HCT116 (cell line): ENCODE measurements around the gene GDNF. TPM values are rescaled to one million over a fixed set of nuclear protein-coding genes. Genes with fewer than 3 reads are reported as not detected.

Source experiments
- ATAC-seq: fragments of 200-7000 bp; cut with Tn5 transposase; 2 replicates; pipeline ENCODE4 v1.9.1; 2020; ENCODE audit warnings: mild to moderate bottlenecking, moderate library complexity
- BruUV-seq: library from RNA; stranded (reverse); fragments of 400-500 nt; replicated peaks from 2 replicates; lab custom pipeline; 2021; lab: Mats Ljungman, UMichigan
- CTCF ChIA-PET: fragments of 300-600 bp; sonication (Branson Sonifier 250); formaldehyde crosslinking; loops from one replicate; lab custom pipeline; 2021; ENCODE audit warnings: antibody characterized with exemption; lab: Charles Lee
- POLR2A ChIA-PET: fragments of 300-600, 350-600 bp; sonication (Branson Sonifier 250); formaldehyde crosslinking; loops from one replicate; lab custom pipeline; 2021; ENCODE audit warnings: antibody characterized with exemption; lab: Charles Lee
- RAD21 ChIA-PET, 2 experiments: fragments of 300-600 bp; sonication (Branson Sonifier 250); formaldehyde crosslinking; loops; one replicate each; lab custom pipeline; 2023; ENCODE audit warnings: low total read pairs in 2 of 2; ENCODE audit not compliant: uncharacterized antibody in 2 of 2, unreplicated experiment in 2 of 2, low non-redundant PET in 1 of 2; lab: Charles Lee
- DNase-seq: peaks from one replicate; pipeline ENCODE4 v3.0.0-alpha.2; 2010; ENCODE audit warnings: low read depth, low spot score
- H2AFZ ChIP-seq: fragments of 200-600 bp; shearing (Covaris generic), sonication (generic); 2 replicates; pipeline ENCODE4 v1.6.1; 2017; ENCODE audit warnings: low read depth, mixed run types, mixed read lengths, antibody characterized with exemption, low read length; ENCODE audit not compliant: poor library complexity, severe bottlenecking
- H3K27ac ChIP-seq: 2 replicates; pipeline ENCODE4 v1.5.1; 2012; ENCODE audit warnings: low read depth, low read length
- H3K27me3 ChIP-seq: fragments of 200-600 bp; sonication (generic); 2 replicates; pipeline ENCODE4 v1.6.1; 2016; ENCODE audit warnings: mixed run types, low read length, mixed read lengths; ENCODE audit not compliant: insufficient read depth
- H3K36me3 ChIP-seq, 2 experiments: fragments of 200-500 bp in 1 of 2; fragments of 200-600 bp in 1 of 2; sonication (Bioruptor generic) in 1 of 2; sonication (generic) in 1 of 2; 2 replicates each; pipeline versions ENCODE4 v1.5.1 to v1.6.1; 2014 to 2016; ENCODE audit warnings: low read length in 2 of 2, inconsistent platforms in 1 of 2, mixed read lengths in 1 of 2, mixed run types in 1 of 2; ENCODE audit not compliant: insufficient read depth in 2 of 2, control insufficient read depth in 1 of 2
- H3K4me1 ChIP-seq, 2 experiments: fragments of 200-600 bp in 1 of 2; sonication (generic) in 1 of 2; 2 replicates each; pipeline versions ENCODE4 v1.5.1 to v1.6.1; 2012 to 2017; ENCODE audit warnings: low read length in 2 of 2, inconsistent platforms in 1 of 2, mild to moderate bottlenecking in 1 of 2, mixed read lengths in 1 of 2, mixed run types in 1 of 2, moderate library complexity in 1 of 2; ENCODE audit not compliant: insufficient read depth in 2 of 2, control insufficient read depth in 1 of 2
- H3K4me2 ChIP-seq: fragments of 200-600 bp; sonication (generic); 2 replicates; pipeline ENCODE4 v1.6.1; 2017; ENCODE audit warnings: mixed run types, low read length, mixed read lengths
- H3K4me3 ChIP-seq, 2 experiments: fragments of 200-600 bp in 1 of 2; sonication (generic) in 1 of 2; replicated peaks in 1 of 2; 2 replicates each; pipeline ENCODE4 v1.5.1; 2011 to 2016; ENCODE audit warnings: low read length in 2 of 2, control low read depth in 1 of 2, low read depth in 1 of 2, mild to moderate bottlenecking in 1 of 2, mixed read lengths in 1 of 2, mixed run types in 1 of 2
- H3K79me2 ChIP-seq: fragments of 200-600 bp; sonication (generic); 2 replicates; pipeline ENCODE4 v1.6.1; 2017; ENCODE audit warnings: mild to moderate bottlenecking, mixed run types, low read length, moderate library complexity, mixed read lengths; ENCODE audit not compliant: insufficient read depth
- H3K9ac ChIP-seq: fragments of 200-600 bp; sonication (generic); 2 replicates; pipeline ENCODE4 v1.6.1; 2016; ENCODE audit warnings: low read length, mixed read lengths
- H3K9me2 ChIP-seq: fragments of 200-600 bp; sonication (generic), shearing (Covaris generic); 2 replicates; pipeline ENCODE4 v1.6.1; 2017; ENCODE audit warnings: mixed run types, mild to moderate bottlenecking, moderate library complexity; ENCODE audit not compliant: insufficient read depth
- H3K9me3 ChIP-seq, 2 experiments: fragments of 200-500 bp in 1 of 2; fragments of 200-600 bp in 1 of 2; sonication (Bioruptor generic) in 1 of 2; sonication (generic) in 1 of 2; 2 replicates each; pipeline ENCODE4 v1.6.1; 2014 to 2017; ENCODE audit warnings: low read length in 2 of 2, mixed read lengths in 2 of 2, inconsistent platforms in 1 of 2, low read depth in 1 of 2, mild to moderate bottlenecking in 1 of 2, mixed run types in 1 of 2, moderate library complexity in 1 of 2; ENCODE audit not compliant: control insufficient read depth in 1 of 2, insufficient read depth in 1 of 2
- H4K20me1 ChIP-seq: fragments of 200-600 bp; sonication (generic), shearing (Covaris generic); 2 replicates; pipeline ENCODE4 v1.6.1; 2017; ENCODE audit warnings: mixed run types, mild to moderate bottlenecking, moderate library complexity; ENCODE audit not compliant: insufficient read depth
- POLR2AphosphoS5 ChIP-seq: IDR thresholded peaks from 2 replicates; pipeline ENCODE4 v1.6.1; 2011; ENCODE audit warnings: mild to moderate bottlenecking, low read depth, low read length, moderate library complexity
- YY1 ChIP-seq: IDR thresholded peaks from 2 replicates; pipeline ENCODE4 v1.6.1; 2011; ENCODE audit warnings: low read length, low read depth, moderate library complexity, mild to moderate bottlenecking; ENCODE audit not compliant: insufficient replicate concordance; ENCODE audit errors: extremely low read depth
- intact Hi-C: fragments of 100-400 bp; cut with micrococcal nuclease; formaldehyde crosslinking; loops from 2 replicates; pipeline ENCODE4 v1.10.0; 2022
- total RNA-seq: library from RNA; stranded (reverse); gene quantifications from one replicate; pipeline ENCODE4 v1.2.1, GENCODE V29; 2021; ENCODE audit not compliant: unreplicated experiment
- TF ChIP-seq, protein P1 (sequence below): IDR thresholded peaks from 2 replicates; pipeline ENCODE4 v1.6.1; 2012; ENCODE audit warnings: low read depth

The GDNF gene
- total RNA-seq, 1 experiment from 2014 or later: not detected

DNA sequence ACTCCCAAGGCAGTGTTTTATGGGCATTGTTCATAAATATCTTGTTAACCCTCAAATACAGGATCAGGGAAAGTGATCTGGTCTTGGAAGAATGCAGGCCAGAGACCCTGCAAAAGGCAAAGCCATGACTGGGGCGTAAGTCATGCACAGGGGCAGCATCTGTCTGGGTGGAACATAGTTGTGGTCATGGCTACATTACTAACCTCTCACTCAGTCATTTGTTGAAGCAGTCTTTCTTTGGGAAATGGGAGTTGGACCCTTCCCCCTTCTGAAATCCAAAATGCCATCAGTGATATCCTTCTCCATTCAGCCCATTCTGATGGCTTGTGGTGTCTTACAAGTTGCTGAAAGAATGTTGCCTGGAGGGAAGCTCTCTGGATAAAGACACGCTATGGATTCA is 68.1 kb downstream of the GDNF start:
- DNase-seq: no peak
- H3K9me2 ChIP-seq: no peaks in the 10 kb centered on the region
- no peak overlapping the region for H2AFZ ChIP-seq
- ChIA-PET POLR2A (no interaction called here), RAD21 (no interaction called here), CTCF (no interaction called here)
- H3K27me3 ChIP-seq: no peaks in the 10 kb centered on the region
- H3K4me1 ChIP-seq: no peaks in the 10 kb centered on the region; a peak in 1 of 4 replicates
- H3K9me3 ChIP-seq: peaks cover 5 to 9% of the 10 kb centered on the region in 2 experiments; a peak in 2 of 4 replicates
- no TSS peak for BruUV-seq
- TF ChIP-seq, protein P1, sequence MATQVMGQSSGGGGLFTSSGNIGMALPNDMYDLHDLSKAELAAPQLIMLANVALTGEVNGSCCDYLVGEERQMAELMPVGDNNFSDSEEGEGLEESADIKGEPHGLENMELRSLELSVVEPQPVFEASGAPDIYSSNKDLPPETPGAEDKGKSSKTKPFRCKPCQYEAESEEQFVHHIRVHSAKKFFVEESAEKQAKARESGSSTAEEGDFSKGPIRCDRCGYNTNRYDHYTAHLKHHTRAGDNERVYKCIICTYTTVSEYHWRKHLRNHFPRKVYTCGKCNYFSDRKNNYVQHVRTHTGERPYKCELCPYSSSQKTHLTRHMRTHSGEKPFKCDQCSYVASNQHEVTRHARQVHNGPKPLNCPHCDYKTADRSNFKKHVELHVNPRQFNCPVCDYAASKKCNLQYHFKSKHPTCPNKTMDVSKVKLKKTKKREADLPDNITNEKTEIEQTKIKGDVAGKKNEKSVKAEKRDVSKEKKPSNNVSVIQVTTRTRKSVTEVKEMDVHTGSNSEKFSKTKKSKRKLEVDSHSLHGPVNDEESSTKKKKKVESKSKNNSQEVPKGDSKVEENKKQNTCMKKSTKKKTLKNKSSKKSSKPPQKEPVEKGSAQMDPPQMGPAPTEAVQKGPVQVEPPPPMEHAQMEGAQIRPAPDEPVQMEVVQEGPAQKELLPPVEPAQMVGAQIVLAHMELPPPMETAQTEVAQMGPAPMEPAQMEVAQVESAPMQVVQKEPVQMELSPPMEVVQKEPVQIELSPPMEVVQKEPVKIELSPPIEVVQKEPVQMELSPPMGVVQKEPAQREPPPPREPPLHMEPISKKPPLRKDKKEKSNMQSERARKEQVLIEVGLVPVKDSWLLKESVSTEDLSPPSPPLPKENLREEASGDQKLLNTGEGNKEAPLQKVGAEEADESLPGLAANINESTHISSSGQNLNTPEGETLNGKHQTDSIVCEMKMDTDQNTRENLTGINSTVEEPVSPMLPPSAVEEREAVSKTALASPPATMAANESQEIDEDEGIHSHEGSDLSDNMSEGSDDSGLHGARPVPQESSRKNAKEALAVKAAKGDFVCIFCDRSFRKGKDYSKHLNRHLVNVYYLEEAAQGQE: no peak
- H3K79me2 ChIP-seq: no peaks in the 10 kb centered on the region
- H3K27ac ChIP-seq: no peak overlapping the region
- H4K20me1 ChIP-seq: no peaks in the 10 kb centered on the region
- no peak overlapping the region for H3K4me3 ChIP-seq
- H3K4me2 ChIP-seq: no peak overlapping the region
- no peak overlapping the region for H3K9ac ChIP-seq
- no peaks in the 10 kb centered on the region for H3K36me3 ChIP-seq
- intact Hi-C loops: no loop called here
- ATAC-seq: no peak; the same call in 1 of the 2 replicates

DNA sequence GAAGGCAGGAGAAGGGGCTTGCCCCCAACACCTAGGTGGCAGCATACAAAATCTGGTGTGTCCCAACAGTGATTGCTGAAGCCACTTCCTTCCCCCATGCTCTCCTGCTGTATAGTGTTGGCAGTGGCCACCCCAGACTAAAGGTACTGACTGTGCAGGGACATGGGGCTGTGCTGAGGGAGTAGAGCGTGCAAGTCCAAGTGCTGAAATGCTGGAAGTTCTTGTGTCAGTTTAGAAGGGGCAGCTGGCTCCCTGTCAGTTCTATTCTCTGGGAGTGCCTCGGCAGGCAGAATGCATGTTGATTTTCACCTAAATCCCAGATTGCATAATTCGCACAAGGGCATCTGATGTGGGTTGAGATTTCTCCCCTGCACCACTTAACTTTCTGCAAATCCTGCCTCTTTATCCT is 68.6 kb downstream of the GDNF start:
- no peak overlapping the region for H3K4me2 ChIP-seq
- no peak overlapping the region for H3K27ac ChIP-seq
- no TSS peak for BruUV-seq
- no peak overlapping the region for H3K9ac ChIP-seq
- H2AFZ ChIP-seq: no peak overlapping the region
- H3K9me3 ChIP-seq: peaks cover 5 to 9% of the 10 kb centered on the region in 2 experiments; a peak in 2 of 4 replicates
- ATAC-seq: no peak
- no peak for TF ChIP-seq POLR2AphosphoS5
- TF ChIP-seq YY1: no peak
- TF ChIP-seq, all 23 proteins: peak for 0
- Histone ChIP-seq H4K20me1 (no peaks in the 10 kb centered on the region), H3K36me3 (no peaks in the 10 kb centered on the region), H3K79me2 (no peaks in the 10 kb centered on the region), H3K9me2 (no peaks in the 10 kb centered on the region), H3K27me3 (no peaks in the 10 kb centered on the region), H3K4me3 (no peak overlapping the region), H3K4me1 (no peaks in the 10 kb centered on the region; a peak in 1 of 4 replicates)
- ChIA-PET POLR2A (no interaction called here), RAD21 (no interaction called here), CTCF (no interaction called here)
- DNase-seq: no peak
- intact Hi-C loops: no loop called here
